K562 (cell line): ENCODE data around the gene ABCB9. TPM values are rescaled to one million over a fixed set of nuclear protein-coding genes. Genes with fewer than 3 reads are reported as not detected.

Experiments
- ARNT ChIP-seq, 2 experiments: fragments of 450-650 bp; IDR thresholded peaks; 2 replicates each; pipeline ENCODE4 v1.6.1; 2016; ENCODE audit warnings: mild to moderate bottlenecking in 1 of 2
- HNRNPL ChIP-seq: fragments of 200-400 bp; formaldehyde crosslinking; IDR thresholded peaks from 2 replicates; pipeline ENCODE4 v1.6.1; 2017; ENCODE audit warnings: low read depth, mild to moderate bottlenecking, low read length
- HOXB6 ChIP-seq: fragments of 250-450 bp; sonication (Bioruptor Pico); IDR thresholded peaks from 2 replicates; pipeline ENCODE4 v1.5.1; 2022; ENCODE audit warnings: mild to moderate bottlenecking, borderline replicate concordance
- KHSRP ChIP-seq: fragments of 450-650 bp; IDR thresholded peaks from 2 replicates; pipeline ENCODE4 v1.6.1; 2017
- RBBP5 ChIP-seq: fragments of 200-600 bp; sonication (generic); IDR thresholded peaks from 2 replicates; pipeline ENCODE4 v1.6.1; 2012; ENCODE audit warnings: borderline replicate concordance, mild to moderate bottlenecking, low read length, control low read depth, inconsistent platforms; ENCODE audit not compliant: insufficient read depth, poor library complexity, severe bottlenecking
- SRSF9 ChIP-seq: fragments of 200-400 bp; formaldehyde crosslinking; IDR thresholded peaks from 2 replicates; pipeline ENCODE4 v1.6.1; 2017; ENCODE audit warnings: low read depth, low read length, borderline replicate concordance
- TAL1 ChIP-seq: fragments of 450-650 bp; IDR thresholded peaks from 2 replicates; pipeline ENCODE4 v1.6.1; 2016; ENCODE audit warnings: mild to moderate bottlenecking
- polyA plus RNA-seq, 8 experiments: library from polyadenylated mRNA; depleted of rRNA in 4 of 8; stranded (reverse) in 5 of 8; unstranded in 3 of 8; fragments of >200 nt; fragmentation: Nextera tagmentation in 2 of 8; fragmentation: Illumina TruSeq in 1 of 8; extraction: Ambion mirVana in 2 of 8; extraction: Trizol in 1 of 8; gene quantifications; 2 replicates each; pipeline versions ENCODE4 v1.2.1 to v1.2.3, GENCODE V29; 2011 to 2014; ENCODE audit warnings: inconsistent platforms in 1 of 8, missing spikeins in 1 of 8
- total RNA-seq, 7 experiments: library from RNA; depleted of rRNA in 6 of 7; stranded (reverse); fragments of >200 nt in 6 of 7; fragmentation: Illumina TruSeq in 2 of 7; extraction: Trizol in 2 of 7; gene quantifications; 2 replicates each; pipeline versions ENCODE4 v1.2.1 to v1.2.3, GENCODE V29; 2011 to 2021; ENCODE audit warnings: low replicate concordance in 1 of 7
- TF ChIP-seq, protein P1 (sequence below), 2 experiments: IDR thresholded peaks; 2 replicates each; pipeline ENCODE4 v1.6.1; 2012; ENCODE audit warnings: improper control_type of control experiment in 2 of 2, low read depth in 2 of 2, low read length in 2 of 2, borderline replicate concordance in 1 of 2
- TF ChIP-seq, protein P2 (sequence below), 2 experiments: fragments of 450-650 bp in 1 of 2; sonication (generic) in 1 of 2; formaldehyde crosslinking in 1 of 2; IDR thresholded peaks; 2 replicates each; pipeline versions ENCODE4 v1.7.1 to v1.9.0; 2016 to 2022; ENCODE audit warnings: inconsistent platforms in 1 of 2, mild to moderate bottlenecking in 1 of 2, missing genetic modification reagents in 1 of 2
- TF ChIP-seq, protein P3 (sequence below): fragments of 150-350 bp; IDR thresholded peaks from 2 replicates; pipeline ENCODE4 v1.6.1; 2014; ENCODE audit warnings: low read depth, mild to moderate bottlenecking, low read length, borderline replicate concordance

ABCB9 gene
- total and polyA plus RNA-seq, 9 of the 15 experiments (the other 6 are each of a cell fraction or from before 2014, with no cell fraction given): 0.20 to 12.6 (median 6.2) TPM

DNA sequence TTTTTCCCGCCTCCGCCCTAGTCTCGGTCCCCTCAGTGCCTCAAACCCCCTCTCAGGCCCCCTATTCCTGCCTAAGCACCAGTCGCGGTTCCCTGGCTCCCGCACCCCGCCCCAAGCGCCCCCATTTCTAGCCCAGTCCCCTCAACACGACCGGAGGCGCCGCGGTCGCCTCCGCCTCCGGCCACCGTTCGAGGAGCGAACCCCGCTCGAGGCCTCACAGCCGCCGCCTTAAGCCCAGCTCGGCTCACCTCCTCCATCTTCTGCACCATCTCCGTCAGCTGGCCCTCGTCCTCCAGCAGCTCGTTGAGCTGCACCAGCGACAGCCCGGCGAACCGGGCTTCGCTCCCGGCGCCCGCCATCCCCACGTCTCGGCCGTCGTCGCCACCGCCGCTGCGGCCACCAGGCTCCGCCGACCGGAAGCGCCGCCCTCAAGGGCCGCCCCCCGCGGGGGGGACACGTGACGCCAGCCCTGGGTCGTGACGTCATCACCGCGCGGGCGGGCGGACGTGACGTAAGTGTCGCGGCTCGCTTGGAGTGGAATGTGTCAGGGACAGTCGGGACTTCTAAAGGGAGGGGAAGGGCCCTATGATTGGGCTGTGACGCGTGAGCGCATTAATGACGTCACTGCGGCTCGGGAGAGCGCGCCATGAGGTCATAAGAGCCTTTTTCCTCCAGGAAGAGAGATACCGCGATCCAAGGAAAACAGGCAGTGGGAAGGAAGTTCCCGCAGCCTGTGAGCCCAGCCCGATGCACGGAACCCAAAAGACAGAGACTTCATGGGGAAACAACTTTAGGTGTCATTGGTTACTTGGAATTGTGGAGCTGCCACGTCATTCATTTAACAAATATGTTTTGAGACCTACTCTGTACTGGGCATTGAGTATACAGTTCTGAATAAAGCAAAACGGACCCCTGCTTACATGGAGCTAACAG is 70.3 kb downstream of the ABCB9 start, which contains the start of gene VPS37B (continued):
- TF ChIP-seq, protein P1, sequence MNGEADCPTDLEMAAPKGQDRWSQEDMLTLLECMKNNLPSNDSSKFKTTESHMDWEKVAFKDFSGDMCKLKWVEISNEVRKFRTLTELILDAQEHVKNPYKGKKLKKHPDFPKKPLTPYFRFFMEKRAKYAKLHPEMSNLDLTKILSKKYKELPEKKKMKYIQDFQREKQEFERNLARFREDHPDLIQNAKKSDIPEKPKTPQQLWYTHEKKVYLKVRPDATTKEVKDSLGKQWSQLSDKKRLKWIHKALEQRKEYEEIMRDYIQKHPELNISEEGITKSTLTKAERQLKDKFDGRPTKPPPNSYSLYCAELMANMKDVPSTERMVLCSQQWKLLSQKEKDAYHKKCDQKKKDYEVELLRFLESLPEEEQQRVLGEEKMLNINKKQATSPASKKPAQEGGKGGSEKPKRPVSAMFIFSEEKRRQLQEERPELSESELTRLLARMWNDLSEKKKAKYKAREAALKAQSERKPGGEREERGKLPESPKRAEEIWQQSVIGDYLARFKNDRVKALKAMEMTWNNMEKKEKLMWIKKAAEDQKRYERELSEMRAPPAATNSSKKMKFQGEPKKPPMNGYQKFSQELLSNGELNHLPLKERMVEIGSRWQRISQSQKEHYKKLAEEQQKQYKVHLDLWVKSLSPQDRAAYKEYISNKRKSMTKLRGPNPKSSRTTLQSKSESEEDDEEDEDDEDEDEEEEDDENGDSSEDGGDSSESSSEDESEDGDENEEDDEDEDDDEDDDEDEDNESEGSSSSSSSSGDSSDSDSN (IDR thresholded peaks at IDR 0.05; ENCODE audit: borderline replicate concordance in 1 of 2, low read depth in 2 of 2, low read length in 2 of 2): peak; percentile 79 to 80; a peak in 3 of 4 replicates
- TF ChIP-seq HNRNPL (no peak), RBBP5 (peak; percentile 95), TAL1 (no peak), SRSF9 (no peak), HOXB6 (CRISPR knock-in tag) (no peak), KHSRP (peak; percentile 100), ARNT (IDR thresholded peaks at IDR 0.05) (peak in 1 of 2 experiments; percentile 43; a peak in 1 of 4 replicates)
- TF ChIP-seq, protein P2, sequence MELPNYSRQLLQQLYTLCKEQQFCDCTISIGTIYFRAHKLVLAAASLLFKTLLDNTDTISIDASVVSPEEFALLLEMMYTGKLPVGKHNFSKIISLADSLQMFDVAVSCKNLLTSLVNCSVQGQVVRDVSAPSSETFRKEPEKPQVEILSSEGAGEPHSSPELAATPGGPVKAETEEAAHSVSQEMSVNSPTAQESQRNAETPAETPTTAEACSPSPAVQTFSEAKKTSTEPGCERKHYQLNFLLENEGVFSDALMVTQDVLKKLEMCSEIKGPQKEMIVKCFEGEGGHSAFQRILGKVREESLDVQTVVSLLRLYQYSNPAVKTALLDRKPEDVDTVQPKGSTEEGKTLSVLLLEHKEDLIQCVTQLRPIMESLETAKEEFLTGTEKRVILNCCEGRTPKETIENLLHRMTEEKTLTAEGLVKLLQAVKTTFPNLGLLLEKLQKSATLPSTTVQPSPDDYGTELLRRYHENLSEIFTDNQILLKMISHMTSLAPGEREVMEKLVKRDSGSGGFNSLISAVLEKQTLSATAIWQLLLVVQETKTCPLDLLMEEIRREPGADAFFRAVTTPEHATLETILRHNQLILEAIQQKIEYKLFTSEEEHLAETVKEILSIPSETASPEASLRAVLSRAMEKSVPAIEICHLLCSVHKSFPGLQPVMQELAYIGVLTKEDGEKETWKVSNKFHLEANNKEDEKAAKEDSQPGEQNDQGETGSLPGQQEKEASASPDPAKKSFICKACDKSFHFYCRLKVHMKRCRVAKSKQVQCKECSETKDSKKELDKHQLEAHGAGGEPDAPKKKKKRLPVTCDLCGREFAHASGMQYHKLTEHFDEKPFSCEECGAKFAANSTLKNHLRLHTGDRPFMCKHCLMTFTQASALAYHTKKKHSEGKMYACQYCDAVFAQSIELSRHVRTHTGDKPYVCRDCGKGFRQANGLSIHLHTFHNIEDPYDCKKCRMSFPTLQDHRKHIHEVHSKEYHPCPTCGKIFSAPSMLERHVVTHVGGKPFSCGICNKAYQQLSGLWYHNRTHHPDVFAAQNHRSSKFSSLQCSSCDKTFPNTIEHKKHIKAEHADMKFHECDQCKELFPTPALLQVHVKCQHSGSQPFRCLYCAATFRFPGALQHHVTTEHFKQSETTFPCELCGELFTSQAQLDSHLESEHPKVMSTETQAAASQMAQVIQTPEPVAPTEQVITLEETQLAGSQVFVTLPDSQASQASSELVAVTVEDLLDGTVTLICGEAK (IDR thresholded peaks at IDR 0.05): peak; percentile 94
- TF ChIP-seq, protein P2 (CRISPR knock-in tag; IDR thresholded peaks at IDR 0.05): no peak
- TF ChIP-seq, protein P3, sequence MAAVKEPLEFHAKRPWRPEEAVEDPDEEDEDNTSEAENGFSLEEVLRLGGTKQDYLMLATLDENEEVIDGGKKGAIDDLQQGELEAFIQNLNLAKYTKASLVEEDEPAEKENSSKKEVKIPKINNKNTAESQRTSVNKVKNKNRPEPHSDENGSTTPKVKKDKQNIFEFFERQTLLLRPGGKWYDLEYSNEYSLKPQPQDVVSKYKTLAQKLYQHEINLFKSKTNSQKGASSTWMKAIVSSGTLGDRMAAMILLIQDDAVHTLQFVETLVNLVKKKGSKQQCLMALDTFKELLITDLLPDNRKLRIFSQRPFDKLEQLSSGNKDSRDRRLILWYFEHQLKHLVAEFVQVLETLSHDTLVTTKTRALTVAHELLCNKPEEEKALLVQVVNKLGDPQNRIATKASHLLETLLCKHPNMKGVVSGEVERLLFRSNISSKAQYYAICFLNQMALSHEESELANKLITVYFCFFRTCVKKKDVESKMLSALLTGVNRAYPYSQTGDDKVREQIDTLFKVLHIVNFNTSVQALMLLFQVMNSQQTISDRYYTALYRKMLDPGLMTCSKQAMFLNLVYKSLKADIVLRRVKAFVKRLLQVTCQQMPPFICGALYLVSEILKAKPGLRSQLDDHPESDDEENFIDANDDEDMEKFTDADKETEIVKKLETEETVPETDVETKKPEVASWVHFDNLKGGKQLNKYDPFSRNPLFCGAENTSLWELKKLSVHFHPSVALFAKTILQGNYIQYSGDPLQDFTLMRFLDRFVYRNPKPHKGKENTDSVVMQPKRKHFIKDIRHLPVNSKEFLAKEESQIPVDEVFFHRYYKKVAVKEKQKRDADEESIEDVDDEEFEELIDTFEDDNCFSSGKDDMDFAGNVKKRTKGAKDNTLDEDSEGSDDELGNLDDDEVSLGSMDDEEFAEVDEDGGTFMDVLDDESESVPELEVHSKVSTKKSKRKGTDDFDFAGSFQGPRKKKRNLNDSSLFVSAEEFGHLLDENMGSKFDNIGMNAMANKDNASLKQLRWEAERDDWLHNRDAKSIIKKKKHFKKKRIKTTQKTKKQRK: no peak
